Activated effector memory CD4-positive, alpha-beta T cell treated with anti-CD3 and anti-CD28 coated beads, Interleukin-2, amount 50 U/mL, for 16 hours (primary cell): ENCODE results near the gene RNF217.
"Not testable (repeated sequence)": the region's sequence is repeated elsewhere in the genome, so short reads cannot be mapped to it uniquely, and the experiment has no call there.

Experiments
- DNase-seq: peaks from one replicate; pipeline ENCODE4 v3.0.0-alpha.2; 2020

The RNF217 gene

DNA sequence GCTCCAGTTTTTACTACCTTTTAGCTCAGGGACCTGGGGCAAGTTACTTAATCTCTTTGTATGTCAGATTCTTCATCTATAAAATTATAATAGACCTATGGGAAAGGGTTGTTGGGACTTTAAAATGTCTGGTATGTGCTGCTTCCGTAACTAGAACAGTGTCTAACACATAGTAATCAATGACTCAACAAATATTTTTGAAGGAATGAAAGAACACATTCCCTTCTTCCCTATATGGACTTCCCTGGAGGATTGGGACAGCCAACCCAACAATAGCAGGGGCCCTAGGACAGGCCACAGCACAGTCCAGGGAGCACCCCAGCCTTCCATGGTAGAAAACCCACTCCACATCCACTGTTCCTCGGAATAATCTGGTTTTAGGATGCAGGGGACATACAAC is 140.7 kb downstream of the RNF217 start:
- DNase-seq, result no peak

DNA sequence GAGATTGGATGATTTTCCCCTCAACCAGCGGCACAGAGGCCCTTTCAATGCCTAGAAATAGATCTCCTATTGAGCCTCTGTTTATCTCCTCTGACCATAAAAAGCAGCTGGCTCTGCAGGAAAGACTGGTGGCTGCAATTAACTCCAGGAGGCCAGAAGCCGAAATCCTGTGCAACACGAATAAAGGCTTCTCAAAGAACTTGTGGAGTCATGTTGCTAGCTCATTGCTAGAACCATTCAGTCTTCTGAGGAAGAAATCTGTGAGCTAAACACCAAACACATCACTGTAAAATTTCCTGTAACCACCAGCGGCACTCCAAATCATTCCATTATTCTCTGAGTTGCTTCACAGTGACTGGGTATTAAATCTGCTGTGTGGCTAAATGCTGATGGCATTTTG is 142.2 kb downstream of the RNF217 start:
- DNase-seq, result no peak

DNA sequence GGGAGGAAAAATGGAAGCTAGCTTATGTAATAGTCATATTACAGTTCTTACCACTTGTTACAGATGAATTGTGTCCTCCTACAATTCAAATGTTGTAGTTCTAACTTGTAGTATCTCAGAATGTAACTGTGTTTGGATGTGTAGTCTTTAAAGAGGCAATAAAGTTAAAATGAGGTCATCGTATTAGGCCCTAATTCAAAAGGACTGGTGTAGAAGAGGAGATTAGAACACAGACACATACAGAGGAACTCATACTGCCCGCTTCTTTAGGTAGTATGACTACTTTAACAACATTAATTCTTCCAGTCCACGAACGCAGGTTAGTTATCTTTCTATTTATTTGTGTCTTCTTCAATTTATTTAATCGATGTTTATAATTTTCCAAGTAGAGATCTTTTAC is 144.8 kb downstream of the RNF217 start:
- DNase-seq, result no peak

DNA sequence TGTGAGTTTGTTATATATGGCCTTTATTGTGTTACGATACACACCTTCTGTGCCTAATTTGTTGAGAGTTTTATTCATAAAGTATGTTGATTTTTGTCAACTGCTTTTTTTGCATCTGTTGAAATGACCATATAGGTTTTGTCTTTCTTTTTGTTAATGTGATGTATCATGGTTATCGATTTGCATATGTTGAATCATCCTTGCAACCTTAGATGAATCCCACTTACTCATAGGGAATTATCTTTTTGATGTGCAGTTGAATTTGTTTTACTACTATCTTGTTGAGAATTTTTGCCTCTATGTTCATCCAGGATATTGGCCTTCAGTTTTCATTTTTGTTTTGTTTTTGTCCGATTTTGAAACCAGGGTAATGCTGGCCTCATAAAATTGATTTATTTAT is 145.7 kb downstream of the RNF217 start:
- DNase-seq, result no peak

DNA sequence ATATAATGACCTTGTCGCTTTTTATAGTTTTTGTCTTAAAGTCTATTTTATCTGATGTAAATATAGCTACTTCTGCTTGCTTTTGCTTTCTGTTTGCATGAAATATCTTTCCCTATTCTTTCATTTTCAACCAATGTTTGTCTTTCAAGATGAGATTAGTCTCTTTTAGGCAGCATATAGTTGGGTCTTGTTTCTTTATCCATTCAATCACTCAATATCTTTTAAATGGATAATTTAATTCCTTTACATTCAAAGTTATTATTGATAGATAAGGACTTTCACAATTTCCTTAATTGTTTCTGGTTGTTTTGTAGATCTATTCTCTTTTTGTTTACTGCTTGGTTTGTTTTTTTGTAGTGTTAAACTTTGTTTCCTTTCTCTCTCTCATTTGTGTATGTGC is 147.8 kb downstream of the RNF217 start:
- DNase-seq, result no peak

DNA sequence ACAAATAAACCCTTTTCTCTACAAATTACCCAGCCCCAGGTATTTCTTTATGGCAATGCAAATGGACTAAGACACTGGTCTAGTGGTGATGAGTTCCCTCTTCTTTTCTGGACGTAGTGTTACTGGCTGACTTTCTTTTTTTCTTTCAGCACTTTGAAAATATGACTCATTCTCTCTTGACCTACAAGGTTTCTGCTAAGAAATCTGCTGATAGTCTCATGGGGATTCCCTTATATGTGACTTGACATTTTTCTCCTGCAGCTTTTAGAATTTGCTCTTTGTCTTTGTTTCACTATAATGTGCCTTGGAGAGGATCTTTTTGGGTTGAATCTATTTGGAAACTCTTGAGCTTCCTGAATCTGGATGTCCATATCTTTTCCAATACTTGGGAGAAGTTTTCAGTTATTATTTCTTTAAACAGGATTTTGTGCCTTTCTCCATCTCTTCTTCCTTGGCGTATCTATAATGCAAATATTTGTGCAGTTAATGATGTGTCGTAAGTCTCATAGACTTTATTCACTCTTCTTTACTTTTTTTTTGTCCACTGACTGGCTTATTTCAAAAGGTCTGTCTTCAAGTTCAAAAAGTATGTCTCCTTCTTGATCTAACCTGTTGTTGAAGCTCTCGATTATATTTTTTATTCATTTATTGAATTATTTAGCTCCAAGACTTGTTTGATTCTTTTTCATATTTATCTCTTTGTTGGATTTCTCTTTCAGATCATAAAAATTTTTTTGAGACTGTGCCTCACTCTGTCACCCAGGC is 149.2 kb downstream of the RNF217 start:
- DNase-seq, result no peak

DNA sequence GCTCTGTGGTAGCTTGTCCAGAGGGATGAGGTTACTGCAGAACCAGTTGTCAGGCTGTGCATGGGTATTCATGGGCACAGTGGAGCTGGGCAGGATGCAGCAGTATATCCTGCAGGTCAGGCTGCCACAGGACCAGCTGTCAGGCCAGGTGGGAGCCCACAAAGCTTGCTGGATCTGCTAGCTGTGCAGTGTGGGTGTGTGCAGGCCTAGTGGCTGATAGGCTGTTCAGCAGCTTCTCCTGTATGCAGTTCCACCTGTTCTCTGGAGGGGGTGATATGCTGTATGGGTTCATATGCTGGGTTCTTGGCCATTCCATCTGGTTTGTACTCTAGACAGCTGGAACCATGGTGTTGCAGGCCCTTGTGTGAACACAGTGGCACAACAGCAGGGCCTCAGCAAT is 150.7 kb downstream of the RNF217 start:
- no peak for DNase-seq

DNA sequence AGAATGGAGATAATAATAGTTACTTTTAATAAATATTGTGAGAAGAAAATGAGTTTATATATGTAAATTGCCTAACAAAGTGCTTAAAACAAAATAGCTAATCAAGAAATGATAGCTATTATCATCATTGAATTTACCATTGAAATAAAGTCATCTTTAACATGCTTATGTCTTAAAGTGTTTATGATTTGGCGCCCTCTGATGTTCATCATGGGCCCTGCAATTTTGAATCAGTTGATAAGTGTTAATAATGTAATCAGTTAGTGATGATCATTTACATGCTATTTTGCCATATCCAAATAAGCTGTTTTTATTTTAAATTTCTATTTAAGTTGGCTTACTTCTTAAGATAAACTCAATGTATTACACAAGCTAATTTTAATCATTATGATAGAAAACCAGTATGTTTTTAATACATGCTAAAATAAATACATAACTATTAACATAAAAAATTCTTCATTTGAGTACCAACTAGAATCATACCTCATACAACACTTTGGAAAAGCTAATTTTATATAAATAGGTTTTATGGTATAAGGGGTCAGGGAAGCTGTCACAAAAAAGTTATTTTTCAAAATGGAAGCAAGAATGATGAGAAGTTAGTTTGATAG is 152.1 kb downstream of the RNF217 start:
- peak; percentile 67 for DNase-seq

DNA sequence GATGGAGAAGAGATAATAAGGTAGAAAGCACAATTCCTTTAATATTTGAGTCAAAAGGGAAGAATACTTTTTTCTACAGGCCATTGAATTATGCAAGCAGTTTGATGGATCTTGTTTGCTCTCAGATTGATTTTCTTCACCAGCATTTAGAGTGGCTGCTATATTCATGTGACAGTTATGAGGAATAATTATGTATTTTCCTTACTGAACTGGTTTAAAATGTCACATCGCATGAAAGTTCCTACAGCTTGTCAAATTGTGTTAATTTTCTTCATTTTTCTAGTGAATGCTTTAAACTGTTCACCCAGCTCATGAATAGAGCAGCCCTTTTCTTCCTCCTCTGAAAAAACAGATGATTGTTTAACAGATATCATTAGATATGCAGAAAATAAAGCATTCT is 153.9 kb downstream of the RNF217 start:
- DNase-seq, result no peak

DNA sequence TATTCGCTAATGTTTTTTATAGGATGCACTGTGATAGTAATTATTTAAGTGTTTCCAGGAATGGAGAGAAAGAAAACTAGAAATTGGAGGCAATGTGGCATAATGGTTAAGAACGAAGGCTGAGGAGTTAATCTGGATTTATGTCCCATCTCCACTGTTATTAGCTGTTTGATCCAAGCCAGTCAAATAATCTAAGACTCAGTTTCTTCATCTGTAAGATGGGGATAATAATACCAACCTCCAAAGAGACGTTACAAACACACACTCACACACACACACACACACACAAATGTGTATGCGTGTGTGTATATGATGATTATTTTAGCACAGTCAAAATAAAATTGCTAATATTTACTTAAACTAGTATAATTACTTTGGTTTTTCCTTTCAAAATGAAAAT is 154.5 kb downstream of the RNF217 start:
- DNase-seq, result no peak

DNA sequence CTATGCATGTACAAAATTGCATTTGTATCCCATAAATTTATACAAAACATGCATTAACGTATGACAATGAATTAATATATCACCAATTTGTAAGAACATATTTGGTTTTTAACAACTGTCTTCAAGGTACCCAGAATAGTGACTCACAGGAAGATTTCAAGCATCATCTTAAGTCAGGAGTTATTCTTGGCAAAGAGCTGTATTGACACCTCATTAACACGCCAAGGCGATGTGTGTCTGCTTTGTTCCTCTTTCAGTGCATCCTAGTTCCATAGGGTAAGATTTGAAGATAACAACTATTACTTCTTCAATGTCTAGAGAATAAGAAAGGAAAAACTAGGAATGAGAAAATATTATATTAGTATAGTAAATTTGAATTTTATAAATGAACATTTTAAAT is 155.6 kb downstream of the RNF217 start:
- no peak for DNase-seq

DNA sequence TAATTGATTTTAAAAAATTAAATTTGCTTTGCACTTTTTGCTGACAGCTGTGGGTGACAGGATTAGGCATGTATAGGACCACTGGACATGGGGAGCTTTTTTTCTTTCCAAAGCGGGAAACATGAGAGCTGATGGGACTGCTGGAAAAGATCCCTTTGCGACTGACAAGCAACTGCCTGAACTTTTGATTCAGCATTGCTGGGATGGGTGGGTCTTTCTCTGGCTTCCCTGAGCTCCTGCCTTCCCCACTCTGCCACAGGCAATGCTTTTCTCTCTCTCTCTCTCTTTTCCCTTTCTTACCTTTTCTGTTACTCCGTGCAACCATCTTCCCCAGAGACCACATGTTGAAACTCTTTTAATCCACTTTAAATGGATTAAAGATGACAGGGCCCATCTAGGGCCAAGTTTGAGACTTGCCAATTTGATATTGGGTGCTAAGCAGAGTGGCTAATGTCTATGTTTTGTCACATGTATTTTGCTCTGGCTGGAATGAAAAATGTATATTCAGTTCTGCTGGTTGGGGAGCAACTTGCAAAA is 157.9 kb downstream of the RNF217 start:
- no peak for DNase-seq

DNA sequence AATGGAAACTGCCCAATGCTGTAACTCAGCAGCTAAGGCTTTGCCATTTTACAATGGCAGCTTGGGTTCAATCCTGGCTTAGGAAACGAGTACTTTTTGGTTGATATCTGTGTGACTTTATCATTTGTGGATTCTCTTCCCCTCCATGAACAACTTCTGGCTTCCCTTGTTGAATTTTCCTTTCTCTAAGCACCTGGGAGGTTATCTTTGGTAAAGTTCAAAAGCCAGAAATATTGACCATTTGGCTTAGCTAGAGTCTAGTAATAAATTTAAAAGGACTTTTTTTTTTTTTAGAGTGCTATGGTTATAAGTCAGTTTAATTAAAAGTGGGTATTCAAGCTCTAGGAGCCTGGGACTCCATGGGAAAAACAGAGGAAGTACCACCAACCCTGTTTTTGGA is 159.7 kb downstream of the RNF217 start:
- no peak for DNase-seq

DNA sequence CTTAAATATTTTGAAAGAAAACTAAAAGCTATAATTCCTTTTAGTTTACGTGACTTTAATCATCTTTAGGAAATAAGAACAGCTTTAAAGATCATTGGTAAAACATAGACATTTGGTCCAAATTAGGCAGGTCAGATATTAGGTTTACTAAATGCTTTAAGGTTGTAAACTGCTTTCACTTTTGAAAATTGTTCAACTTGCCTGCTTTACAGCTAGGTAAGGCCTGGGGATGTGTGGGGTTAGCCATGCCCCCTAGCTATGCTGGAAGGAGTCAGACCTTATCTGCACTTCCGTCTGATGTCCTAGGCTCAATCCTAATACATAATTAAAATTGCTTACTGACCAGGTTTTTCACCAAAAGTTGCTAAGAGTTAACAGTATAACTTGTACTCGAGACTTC is 160.8 kb downstream of the RNF217 start:
- DNase-seq, result no peak

DNA sequence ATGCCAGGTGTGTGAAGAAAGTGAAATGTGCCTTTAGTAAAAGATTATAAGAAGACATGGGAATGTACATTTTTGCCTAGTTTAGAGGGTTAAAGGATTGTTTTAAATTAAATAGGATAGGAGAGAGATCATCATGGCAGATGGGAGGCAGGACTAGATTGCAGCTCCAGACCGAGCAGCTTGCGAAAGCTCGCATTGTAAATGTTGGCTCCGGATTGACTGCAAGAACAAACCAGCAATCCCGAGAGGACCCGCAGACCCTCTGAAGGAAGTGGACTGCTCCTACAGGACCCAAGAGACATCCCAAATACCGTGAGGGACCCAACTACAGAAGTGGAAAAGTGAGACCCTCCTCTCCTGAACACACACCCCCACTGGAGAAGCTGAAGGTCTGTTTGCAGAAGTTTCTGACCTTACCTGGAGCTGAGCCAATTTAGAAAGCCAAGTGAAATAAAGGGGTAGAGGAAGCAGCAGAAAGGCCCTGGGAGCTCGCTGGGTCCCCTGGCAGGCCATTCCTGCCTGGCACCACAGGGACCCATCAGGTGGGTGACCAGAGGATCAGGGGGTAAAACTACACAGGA is 161.3 kb downstream of the RNF217 start:
- no peak for DNase-seq

DNA sequence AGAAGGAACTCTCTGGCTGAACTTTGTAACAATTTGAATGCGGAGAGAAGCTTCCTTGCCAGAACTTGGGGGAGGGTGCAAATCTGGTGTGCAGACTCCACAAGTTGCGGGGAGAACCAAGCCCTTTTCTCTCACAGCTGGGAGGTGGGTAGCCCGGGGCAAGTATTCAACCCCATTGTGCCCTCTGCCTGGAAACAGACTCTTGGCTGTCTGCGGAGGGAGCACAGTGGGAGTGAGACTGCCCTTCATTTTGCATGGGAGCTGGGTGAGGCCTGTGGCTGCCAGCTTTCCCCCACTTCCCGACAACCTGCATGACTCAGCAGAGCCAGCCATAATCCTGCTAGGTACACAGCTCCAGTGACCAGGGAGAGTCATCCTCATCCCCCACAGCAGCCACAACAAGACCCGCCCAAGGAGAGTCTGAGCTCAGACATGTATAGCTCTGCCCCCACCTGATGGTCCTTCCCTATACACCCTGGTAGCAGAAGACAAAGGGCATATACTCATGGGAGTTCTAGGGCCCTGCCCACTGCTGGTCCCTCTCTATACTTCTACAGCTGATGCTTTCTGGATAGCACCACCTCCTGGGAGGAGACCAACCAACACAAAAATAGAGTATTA is 161.9 kb downstream of the RNF217 start:
- no peak for DNase-seq

DNA sequence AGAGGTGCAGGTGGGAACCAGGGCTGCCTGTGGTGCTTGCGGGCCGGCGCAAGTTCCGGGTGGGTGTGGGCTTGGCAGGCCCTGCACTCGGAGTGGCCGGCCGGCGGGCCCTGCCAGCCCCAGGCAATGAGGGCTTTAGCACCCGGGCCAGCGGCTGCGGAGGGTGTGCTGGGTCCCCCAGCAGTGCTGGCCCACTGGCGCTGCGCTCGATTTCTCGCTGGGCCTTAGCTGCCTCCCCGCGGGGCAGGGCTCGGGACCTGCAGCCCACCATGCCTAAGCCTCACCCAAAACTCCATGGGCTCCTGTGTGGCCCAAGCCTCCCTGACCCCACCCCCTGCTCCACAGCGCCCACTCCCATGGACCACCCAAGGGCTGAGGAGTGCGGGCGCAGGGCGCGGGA is 163.6 kb downstream of the RNF217 start:
- DNase-seq, result not testable (repeated sequence)

DNA sequence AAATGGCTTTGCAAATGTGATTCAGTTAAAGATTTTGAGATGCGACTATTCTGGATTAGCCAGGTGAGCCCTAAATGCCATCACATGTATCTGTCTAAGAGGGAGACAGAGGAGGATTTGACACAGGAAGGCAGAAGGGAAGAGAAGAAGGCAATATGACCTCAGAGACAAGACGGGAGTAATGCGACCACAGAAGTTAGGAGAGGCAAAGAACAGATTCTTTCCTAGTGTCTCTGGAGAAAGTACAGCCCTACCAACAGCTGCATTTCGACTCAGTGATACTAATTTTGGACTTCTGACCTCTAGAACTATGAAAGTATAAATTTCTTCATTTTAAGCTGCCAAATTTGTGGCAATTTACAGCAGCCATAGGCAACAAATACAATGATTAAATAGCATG is 167.1 kb downstream of the RNF217 start:
- no peak for DNase-seq

DNA sequence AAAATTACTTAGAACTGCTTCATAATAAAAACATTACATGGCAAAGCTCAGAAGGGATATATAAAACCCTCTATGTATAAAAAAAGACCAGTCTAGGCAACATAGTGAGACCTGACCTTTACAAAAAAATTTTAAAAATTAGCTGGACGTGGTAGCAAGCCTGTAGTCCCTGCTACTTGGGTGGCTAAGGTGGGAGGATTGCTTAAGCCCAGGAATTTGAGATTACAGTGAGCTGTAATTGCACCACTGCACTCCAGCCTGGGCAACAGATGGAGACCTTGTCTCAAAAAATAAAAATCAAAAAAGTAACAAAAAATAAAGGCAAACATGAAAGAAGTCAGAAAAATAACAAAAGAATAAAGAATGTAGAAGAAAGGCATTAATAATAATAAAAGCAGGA is 169.8 kb downstream of the RNF217 start:
- DNase-seq, result no peak

DNA sequence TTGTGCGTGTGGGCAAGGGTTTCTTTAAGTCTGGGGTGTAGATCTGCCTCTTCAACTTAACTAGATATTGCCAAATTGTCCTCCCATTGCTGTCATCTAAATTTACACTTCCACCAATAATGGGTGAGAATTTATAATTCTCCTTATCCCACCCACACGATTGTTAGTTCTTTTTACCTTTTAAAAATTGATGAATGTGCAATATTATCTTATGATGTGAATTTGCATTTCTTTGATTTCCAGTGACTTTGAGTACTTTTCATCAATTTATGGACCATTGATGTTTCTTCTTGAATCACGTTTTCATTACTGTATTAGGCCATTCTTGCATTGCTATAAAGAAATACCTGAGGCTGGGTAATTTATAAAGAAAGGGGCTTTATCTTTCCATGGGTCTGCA is 174.1 kb downstream of the RNF217 start:
- no peak for DNase-seq

DNA sequence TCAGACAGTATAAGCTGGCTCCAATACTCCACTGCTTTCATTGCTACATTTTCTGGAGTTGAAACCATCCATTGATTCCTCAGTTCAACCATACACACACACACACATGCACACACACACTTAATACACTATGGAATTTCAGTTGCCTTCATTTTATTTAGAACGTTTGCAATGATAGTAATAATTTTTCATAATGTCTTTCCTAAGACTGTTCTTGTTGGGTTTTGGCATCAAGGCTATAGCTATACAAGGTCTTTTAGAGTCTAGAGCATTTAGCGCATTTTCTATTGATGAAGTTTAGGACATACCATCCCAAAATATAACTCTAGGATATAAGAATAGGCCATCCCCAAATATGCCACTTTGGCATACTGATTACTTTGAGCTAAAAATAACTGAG is 175.8 kb downstream of the RNF217 start:
- DNase-seq, result no peak

DNA sequence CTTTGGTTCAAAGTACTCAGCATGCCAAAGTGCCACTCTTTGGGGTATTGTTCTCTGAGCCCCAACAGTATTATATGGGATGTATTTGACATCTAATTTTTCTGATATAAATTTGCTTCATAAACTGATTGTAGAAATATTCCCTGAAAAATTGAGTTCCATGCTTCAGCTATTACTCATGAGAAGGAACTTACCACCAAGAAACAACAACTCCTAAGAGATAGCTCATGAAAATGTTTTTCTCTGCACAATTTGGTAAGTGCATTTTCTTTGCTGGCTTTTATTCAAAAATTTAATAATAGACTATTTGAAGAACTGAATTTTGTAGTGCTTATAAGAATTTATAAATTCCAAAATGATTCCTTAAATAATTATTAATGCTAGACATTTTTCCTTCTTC is 178.6 kb downstream of the RNF217 start:
- DNase-seq, result no peak
